Spleen (tissue), 3 donors: ENCODE results near the gene CX3CL1.

Source experiments
- POLR2A ChIP-seq, 3 donors: fragments of 450-650 bp; IDR thresholded peaks; one replicate each; pipeline ENCODE4 v1.5.1; 2017; ENCODE audit warnings: antibody characterized with exemption in 3 of 3, mild to moderate bottlenecking in 1 of 3
- POLR2AphosphoS5 ChIP-seq, 3 donors: sonication (generic); formaldehyde crosslinking; IDR thresholded peaks; one replicate each; pipeline ENCODE4 v1.5.1; 2017; ENCODE audit warnings: antibody characterized with exemption in 3 of 3

- TF ChIP-seq POLR2AphosphoS5 (IDR thresholded peaks at IDR 0.05), result no peak
- TF ChIP-seq POLR2A (IDR thresholded peaks at IDR 0.05), result no peak
Observed at GRCh38 chr16:57413733-57414132, 41.4 kb downstream of the CX3CL1 start.
